Measurements from ENCODE around the gene BCL2L12.

BCL2L12 gene

DNA sequence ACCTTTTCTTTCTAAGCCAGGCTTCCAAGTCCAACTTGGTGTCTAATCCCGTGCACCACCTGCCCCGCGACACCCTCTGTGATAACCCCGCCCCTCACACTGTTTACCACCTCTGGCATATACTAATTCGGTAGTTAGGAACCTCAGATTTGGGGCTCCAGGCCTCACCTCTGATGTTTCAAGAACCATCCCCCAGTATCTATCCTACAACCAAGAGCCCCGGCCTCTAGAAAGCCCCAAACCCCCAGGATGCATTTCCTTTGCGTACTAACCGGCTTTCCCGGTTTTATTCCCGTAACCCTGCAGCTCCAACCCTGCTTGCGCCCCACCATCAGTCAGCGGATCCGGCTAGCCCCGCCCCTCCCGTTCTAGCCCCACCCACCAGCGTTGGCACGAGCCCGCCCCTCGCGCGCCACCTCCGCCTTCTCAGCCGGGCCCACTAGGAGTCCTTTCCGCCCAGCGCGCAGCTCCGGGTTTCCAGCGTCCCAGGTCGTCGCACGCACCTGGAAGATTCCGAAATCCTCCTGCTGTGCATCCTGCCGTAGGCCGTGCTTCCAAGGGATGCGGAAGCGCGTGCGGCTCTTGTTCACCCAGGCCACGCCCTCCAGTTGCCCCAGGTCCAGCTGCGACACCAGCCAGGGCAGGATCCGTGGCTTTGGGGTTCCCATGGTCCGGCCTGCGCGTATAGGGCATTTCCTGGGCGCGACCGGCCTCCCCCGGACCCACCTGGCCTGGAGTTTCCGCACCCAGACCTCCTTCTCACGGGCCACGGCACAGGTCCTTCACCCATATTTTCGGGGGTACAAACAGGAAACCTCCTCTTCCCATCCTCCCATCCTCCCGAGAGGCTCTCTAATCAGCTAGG, 1.3 kb upstream of the BCL2L12 start:
- DNase-seq = peak; percentile 73

DNA sequence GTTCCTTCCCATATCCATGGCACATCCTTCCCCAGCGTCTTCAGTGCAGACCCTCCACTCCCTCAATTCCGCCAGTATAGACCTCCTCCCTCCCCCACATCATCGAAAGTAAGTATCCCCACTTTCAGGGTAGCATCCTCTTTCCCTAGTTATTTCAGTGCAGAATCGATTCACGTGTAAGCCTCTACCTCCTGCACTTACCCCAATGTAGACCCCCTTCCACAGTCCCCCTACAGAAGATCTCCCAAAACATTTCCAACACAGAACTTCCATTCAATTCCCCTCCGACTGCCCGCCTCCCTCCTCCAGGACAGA, 740 bp upstream of the BCL2L12 start:
- no peak for DNase-seq

DNA sequence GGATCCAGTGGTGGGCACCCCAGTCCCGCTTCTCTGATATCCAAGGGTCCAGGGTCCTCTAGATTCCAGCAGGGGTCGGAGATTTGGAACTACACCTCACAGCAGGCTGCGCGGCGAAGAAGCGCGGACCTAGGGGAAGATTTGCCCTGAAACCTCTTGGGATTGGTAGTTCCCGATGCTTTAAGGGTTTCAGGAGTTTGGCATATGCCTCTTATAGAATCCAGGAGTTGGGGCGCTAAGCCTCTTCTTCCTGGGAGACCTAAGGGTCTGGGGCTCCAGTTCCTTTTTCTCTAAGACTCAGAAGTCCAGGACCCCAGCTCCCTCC, 349 bp downstream of the BCL2L12 start:
- no peak for DNase-seq

- no peak for DNase-seq
Observed at GRCh38 chr19:49667473-49667872, 1.7 kb downstream of the BCL2L12 start.

GRCh38 chr19:49669516-49669915, 3.8 kb downstream of the BCL2L12 start:
- no peak for DNase-seq

DNA sequence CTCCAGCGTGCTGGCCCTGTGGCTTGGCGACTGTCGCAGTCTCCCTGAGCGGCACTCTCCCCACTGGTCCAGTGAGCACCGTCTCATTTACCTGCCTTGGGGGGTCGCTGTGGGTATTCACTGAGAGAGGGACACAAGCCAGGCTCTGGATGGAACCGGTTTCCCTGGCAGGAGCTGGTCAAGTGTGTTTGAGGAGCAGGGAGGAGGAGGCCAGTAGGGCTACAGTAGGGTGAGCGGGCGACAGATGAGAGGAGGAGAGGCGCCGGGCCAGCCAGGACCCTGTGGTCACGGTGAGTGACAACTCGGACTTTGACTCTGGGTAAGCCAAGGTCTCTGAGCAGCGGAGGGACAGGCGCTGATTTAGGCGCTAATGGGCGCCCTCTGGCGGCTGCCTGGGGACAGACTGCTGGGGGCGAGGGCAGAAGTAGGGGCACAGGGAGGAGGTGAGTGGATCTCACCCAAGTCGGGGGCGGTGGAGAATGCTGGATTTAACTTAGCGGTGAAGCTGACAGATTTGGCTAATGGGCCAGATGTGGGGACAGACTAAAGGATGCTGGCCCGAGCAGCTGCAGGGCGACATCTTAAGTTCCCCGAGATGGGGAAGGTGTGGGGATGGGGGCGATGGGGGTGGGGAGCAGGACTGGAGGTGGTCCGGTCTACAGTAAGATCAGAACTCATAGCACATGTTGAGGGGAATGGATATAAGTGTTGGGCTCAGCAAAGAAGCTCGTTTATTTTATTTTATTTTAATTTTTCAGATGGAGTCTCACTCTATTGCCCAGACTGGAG, 6.6 kb downstream of the BCL2L12 start:
- peak; percentile 58 for DNase-seq

- DNase-seq = peak; percentile 91
Observed at GRCh38 chr19:49676136-49676783, 10.5 kb downstream of the BCL2L12 start.

GRCh38 chr19:49676784-49677230, 11.1 kb downstream of the BCL2L12 start:
- DNase-seq = peak; percentile 100

GRCh38 chr19:49677231-49677900, 11.6 kb downstream of the BCL2L12 start, which contains the start of gene PRMT1:
Gene PRMT1, plus strand, starts transcription at chr19:49677271. Its CDS starts 10 bp downstream, at chr19:49677281.
- DNase-seq = peak; percentile 35

- peak; percentile 70 for DNase-seq
Observed at GRCh38 chr19:49677901-49678674, 12.4 kb downstream of the BCL2L12 start.

GRCh38 chr19:49678985-49679770, 13.4 kb downstream of the BCL2L12 start:
- DNase-seq = no peak

- DNase-seq = no peak
Observed at GRCh38 chr19:49679771-49680413, 14.2 kb downstream of the BCL2L12 start.

DNA sequence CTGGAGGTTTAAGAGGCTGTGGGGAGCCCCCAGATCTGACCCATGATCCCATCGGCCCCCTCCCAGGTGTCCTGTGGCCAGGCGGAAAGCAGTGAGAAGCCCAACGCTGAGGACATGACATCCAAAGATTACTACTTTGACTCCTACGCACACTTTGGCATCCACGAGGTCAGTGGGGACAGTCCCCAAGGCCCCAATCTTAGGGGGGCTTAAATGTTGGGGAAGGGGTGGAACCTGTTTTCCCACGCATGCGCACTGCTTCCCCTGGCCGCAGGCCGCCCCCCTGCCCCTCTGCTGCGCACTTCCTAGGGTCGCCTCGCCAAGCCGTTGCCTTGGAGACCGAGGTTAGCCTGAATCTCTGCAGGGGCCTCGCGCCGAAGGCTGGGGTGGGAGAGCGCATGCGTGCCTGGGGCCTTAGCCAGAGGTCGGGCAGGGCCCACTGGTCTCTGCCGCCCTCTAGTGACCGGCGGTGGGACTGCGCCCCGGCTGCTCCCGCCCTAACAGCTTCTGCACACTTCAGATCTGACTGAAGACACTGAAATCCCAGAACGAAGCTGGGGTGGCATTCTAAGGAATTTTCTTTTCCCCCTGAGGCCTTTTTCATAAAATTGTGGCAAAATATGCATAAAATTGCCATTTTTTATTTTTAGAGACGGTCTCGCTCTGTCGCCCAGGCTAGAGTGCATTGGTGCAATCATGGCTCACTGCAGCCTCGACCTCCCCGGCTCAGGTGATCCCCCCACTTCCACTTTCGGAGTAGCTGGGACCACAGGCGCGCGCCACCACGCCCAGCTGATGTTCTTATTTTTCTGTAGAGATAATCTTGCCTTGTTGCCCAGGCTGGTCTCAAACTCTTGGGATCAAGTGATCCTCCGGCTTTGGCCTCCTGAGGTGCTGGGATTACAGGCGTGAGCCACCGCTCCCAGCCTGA, 15.0 kb downstream of the BCL2L12 start:
- DNase-seq = peak; percentile 76

DNA sequence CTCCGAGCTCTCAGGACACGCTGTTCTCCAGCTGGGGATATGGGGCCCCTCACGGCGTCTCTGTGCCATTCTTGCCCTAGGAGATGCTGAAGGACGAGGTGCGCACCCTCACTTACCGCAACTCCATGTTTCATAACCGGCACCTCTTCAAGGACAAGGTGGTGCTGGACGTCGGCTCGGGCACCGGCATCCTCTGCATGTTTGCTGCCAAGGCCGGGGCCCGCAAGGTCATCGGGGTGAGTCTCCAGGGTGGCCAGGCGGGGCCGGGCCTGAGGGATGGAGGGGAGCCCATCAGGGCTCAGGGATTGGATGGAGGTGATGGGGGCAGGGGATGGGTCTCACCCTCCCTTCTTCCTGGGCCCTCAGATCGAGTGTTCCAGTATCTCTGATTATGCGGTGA, 16.1 kb downstream of the BCL2L12 start:
- DNase-seq = no peak

GRCh38 chr19:49682274-49682673, 16.5 kb downstream of the BCL2L12 start:
- no peak for DNase-seq

DNA sequence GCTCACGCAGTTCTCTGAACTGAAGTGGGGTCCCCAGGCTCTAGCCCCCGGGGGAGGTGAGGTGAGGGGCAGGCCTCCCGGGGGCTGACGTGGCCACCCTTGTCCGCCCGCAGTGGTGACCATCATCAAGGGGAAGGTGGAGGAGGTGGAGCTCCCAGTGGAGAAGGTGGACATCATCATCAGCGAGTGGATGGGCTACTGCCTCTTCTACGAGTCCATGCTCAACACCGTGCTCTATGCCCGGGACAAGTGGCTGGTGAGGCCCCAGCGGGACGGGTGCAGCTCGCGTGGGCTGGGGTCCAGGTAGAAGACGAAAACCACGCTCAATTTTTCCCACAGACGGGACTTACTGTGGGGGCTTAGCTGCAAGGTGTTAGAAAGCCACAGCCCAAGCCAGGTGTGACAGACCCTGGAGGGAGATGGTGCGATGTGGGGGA, 18.1 kb downstream of the BCL2L12 start:
- DNase-seq = no peak

DNA sequence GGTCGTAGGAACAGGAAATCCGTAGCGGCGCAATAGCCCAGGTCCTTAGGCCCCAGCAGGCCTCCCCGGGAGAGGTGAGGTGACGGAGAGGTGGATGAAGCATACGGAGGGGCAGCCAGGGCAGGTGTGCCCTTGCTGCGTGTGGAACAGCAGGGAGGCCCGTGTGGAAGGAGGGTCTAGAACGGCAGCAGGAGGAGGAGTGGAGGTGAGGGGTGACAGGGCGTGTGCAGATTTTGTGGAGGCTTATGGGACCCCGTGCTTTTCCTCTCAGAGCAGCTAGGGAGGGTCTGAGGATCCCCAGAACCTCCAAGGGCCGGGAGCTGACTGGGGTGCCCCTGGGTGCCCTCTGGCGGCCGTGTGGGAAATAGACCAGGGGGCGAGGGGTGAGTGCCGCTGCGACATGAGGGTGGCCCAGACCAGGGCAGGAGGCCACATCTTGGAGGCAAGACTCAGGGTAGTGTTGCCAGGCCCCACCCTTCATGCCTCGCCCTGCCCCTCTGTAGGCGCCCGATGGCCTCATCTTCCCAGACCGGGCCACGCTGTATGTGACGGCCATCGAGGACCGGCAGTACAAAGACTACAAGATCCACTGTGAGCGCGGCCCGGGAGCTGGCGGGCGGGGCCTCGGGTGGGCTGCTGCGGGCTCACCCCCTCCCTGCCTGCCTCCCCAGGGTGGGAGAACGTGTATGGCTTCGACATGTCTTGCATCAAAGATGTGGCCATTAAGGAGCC, 18.7 kb downstream of the BCL2L12 start:
- no peak for DNase-seq

- no peak for DNase-seq
Observed at GRCh38 chr19:49684983-49685553, 19.3 kb downstream of the BCL2L12 start.

Data from fibroblast of skin of back (primary cell).